GM19238 (cell line): ENCODE data around the gene MBNL3.

ENCODE experiments used
- DNase-seq: peaks from one replicate; pipeline ENCODE4 v3.0.0; 2011; ENCODE audit warnings: low spot score; ENCODE audit not compliant: insufficient read length

Gene MBNL3

GRCh38 chrX:132488819-132489577 is at the start of gene MBNL3:
Gene MBNL3, minus strand, starts transcription at chrX:132489038. Its CDS starts 49,427 bp downstream, at chrX:132439611.
- DNase-seq: peak; percentile 24

DNA sequence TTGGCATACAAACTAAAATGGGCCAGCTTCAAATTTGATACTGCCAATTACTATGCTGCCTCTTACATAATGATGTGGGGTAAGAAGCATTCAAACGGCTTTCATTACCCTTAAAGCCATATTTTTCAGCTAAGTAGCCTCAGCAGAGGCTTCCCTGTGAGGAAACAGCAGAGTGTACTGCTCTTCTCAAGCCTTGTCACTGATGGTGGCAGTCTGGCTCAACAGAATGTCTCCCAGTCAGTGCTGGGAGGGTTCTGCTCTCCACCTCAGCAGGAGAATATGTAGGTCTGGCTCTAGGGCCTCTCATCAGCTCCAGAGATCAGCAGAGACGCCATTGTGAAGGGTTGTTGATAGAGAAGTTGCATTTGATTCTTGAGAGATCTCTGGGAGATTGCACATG is 44.6 kb upstream of the MBNL3 start:
- DNase-seq: no peak

- no peak for DNase-seq
Observed at GRCh38 chrX:132532913-132533312, 44.1 kb upstream of the MBNL3 start.

GRCh38 chrX:132532097-132532496 is 43.3 kb upstream of the MBNL3 start:
- DNase-seq: no peak

DNA sequence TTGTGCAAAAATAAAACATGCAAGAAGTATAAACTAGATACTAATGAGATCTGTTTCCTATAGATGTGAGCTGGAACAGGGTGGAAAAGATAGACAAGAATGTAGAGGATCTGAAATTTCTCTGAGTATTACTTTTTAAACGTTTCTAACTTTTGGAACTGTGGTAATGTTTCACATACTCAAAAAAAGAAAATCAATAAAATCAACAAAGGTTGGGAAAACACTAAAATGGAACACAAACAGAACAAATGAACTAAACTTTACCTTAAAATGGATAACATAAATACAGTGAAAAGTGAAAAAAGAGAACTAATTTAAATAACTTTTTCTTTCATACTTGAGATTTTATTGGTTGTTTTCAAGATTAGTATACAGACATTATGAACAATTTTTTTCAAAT is 32.0 kb upstream of the MBNL3 start:
- DNase-seq: no peak

- DNase-seq: no peak
Observed at GRCh38 chrX:132520213-132520612, 31.4 kb upstream of the MBNL3 start.

DNA sequence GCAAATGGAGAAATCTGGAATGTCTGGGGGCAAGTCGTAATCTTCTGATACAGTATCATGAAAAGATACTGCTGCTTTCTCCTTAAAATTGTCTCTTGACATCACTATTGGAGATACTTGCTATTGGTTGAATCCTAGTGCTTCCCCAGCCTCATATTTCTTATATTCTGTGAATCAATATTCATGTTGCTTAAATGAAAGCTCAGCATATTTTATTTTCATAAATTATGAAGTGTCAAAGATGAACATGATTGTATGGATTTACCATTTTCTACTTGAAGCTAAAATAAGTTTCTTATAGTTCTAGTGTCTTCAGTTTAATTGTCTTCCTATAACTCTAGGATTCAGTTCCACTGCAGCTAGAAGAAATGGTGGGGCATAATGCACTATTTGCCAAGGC is 29.6 kb upstream of the MBNL3 start:
- no peak for DNase-seq

DNA sequence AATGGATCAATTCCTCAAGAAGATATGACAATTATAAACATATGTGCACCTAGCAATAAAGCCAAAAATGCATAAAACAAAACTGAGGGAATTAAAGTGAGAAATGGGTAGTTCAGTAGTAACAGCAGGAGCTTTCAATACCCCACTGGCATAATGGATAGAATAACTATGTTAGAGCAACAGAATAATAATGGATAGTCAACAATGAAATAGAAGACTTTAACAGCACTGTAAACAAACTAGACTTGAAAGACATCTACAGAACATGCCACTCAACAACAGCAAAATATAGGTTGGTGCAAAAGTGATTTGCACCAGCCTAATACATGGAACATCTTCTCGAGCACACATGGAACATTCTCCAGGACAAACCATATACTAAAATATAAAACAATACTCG is 20.0 kb upstream of the MBNL3 start:
- DNase-seq: no peak

DNA sequence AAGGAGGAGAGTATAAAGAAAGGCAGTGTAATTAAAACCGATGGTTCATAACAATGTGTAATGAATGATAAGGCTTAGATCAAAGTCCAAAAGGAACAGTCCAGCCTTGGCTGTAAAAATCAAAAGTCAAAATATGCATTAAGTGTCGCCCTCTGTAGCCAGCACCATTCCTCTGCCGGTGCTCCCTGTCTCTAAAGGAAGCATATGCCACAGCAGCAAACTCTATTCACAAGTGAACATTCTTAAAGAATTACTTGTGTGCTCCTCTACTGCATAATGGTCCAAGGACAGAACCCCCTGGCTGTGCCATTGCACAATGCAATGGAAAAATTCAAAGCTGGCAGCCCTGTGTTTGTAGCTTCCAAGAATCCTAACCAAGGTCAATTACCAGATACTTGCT is 16.3 kb upstream of the MBNL3 start:
- no peak for DNase-seq

DNA sequence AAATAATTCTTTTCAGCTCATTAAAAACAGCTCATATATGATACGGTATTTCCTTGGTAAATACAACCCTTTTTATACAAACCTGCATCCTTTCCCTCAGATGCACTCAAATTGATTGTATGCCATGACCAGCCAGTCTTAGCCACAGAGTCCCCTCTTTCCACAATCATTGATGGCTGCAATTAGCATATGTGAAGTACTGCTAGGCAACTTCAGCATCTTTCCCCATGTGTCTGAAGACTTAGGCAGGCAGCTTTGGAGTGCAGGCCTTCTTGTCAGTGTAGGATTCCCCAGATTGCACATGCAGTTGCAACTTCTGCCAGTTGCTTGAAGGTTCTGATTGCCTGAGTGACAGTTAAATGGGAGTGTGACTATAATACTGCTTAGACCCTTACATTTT is 15.6 kb upstream of the MBNL3 start:
- DNase-seq: no peak

GRCh38 chrX:132501606-132502005 is 12.8 kb upstream of the MBNL3 start:
- DNase-seq: no peak

GRCh38 chrX:132497432-132497831 is 8.6 kb upstream of the MBNL3 start:
- no peak for DNase-seq

DNA sequence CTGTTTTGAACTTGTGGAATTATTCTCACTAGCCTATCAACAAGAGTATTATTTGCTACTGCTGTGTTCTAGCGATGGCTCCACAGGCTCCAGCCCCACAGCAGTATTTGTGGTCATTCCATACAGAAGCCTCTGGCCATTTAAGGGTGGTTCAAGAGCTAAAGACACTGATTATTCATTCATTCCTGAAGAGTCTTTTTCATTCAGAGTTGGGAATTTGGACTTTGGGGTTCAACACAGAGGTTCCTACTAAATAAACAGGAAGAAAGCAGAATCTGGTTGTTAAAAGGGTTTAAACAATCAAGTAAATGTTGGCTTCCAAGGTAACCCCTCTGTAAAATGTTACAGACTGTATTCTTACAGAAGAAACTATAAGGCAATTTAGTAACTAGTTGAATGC is 4.3 kb upstream of the MBNL3 start:
- DNase-seq: no peak

DNA sequence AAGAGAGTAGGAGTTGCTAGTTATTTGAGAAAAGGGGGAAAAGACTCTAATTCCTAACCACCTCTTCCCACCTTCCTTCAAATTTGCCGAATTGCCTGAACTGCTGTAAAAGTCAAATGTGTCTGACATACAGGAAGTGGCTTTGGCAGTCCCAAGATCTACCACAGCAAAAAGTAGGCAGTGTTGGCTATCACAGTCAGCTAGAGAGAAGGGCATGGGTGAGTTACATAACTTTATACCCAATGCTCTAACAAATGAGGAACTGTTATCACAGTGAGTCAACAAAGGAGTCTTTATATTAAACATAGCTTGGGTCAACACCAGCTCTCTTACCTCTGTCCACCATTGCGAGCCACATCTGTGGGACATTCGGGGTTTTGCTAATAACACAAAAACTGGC is 2.4 kb upstream of the MBNL3 start:
- no peak for DNase-seq

GRCh38 chrX:132489578-132490419 is 961 bp upstream of the MBNL3 start:
- no peak for DNase-seq

DNA sequence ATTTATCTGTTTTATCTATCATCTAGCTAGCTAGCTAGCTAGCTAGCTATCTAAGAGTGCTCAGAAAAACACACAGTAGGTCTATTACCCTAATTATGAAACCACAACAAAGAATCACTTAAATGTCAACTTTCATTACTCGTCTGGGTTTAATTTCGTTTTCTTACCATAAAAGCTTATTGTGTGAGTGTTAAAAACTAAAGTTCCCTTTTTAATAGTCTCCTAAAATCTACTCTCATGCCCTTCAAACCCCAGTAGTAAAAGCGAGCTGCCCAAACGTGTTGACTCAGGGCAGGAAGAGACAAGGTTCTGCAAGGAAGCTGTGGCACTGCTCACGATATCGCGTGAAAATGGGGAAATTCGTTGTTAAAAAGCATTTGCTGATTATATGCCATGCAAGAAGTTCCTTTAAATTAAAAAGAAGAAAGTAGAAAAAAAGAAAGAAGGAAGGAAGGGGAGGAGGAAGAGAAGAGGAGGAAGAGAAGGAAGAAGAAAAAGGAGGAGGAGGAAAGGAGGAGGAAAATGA is 595 bp downstream of the MBNL3 start:
- DNase-seq: no peak

DNA sequence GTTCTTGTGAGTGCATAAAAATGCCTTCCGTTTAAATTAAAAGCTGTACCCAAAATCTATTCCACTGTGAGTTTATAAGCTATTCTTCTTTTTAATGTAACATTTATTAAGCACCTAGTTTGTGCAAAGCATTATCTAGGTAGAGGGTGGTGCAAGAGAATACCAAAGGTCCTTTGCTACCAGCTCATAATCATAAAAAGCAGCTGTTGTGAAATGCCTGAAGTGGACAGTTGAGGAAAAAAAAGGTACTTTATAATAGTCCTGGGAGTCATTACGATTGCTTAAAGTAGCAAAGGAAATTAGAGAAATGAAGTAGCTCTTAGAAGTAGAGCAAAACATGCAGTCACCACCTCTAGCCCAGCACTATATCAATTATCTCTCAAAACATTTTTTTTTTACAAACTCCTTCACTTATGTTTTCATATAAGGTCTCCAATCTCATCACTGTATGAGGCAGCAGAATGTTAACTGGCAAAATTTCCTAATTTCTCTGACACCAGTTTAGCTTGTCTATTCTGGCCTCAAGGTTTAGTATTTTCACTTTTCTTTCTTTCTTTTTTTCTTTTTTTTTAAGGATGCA is 2.1 kb downstream of the MBNL3 start:
- no peak for DNase-seq

GRCh38 chrX:132483951-132484350 is 4.9 kb downstream of the MBNL3 start:
- no peak for DNase-seq

GRCh38 chrX:132483488-132483887 is 5.3 kb downstream of the MBNL3 start:
- DNase-seq: no peak

DNA sequence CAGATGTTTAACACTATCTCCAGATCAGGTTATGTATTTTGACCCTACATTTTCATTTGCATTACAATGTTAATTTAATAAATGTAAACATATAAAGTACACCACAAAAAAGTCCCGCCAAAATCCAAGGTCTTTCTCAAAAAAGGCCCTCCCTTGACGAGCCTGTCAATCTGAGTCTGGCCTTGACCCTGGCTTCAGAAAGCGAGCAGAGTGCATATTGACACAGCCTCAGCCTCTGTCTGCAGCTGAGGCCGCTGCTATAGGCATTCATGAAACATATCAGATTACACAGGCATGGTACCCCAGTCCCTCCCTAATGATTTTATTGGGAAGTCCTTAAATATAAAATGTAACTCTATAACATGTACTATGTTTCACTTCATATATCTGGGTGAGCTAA is 6.2 kb downstream of the MBNL3 start:
- no peak for DNase-seq

GRCh38 chrX:132481449-132481848 is 7.4 kb downstream of the MBNL3 start:
- DNase-seq: no peak

DNA sequence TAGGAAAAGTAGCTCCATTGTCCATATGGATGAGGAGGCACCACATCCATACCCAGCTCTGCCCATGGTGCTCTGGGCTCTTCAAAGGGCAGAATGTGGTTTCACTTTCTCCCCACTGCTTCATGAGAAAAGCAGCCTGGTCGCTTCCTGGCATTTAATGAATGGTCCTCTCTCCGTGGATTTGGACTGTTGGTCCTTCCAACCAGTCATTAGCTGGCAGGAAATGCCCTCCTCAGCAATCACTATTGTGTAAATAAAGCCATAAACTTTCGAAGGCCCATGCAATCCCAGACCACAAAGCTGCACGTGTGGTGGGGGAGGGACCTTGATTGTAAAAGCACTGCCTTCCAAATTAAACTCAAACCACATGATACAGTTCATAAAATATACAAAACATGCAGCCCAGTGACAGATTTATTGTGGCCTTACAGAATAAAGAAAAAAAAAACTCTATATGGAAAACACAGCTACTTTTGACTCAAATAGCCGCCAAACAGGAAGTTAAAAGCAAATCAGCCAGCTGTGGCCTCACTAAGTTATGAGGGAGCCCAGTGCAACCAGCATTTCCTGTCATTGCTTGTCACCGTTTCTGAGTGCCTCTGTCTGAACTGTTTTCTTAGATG is 8.1 kb downstream of the MBNL3 start:
- DNase-seq: peak; percentile 25
